Osteocyte (in vitro differentiated cells): ENCODE measurements around the gene RGS12. TPM values are rescaled to one million over a fixed set of nuclear protein-coding genes. Genes with fewer than 3 reads are reported as not detected.

Experiments
- total RNA-seq: library from RNA; stranded (reverse); gene quantifications from 2 replicates; pipeline ENCODE4 v1.2.1, GENCODE V29; 2021

The RGS12 gene
- total RNA-seq, 1 donor from 2014 or later: 32.5 TPM

Other genes with a start within 250 kb of the RGS12 start
- not detected in 2 replicates for gene HTT-AS, start 218.5 kb upstream of the RGS12 start, total RNA-seq
- 44.9 and 51.3 TPM in 2 replicates for gene HTT, start 218.3 kb upstream of the RGS12 start, total RNA-seq
- 0.83 and 1.1 TPM in 2 replicates for gene MSANTD1, start 43.9 kb upstream of the RGS12 start, total RNA-seq
- 0.50 and 0.54 TPM in 2 replicates for gene HGFAC, start 148.9 kb downstream of the RGS12 start, total RNA-seq
- not detected in 2 replicates for gene DOK7, start 170.3 kb downstream of the RGS12 start, total RNA-seq
- gene LRPAP1, start 239.4 kb downstream of the RGS12 start, total RNA-seq: 149 and 153 TPM in 2 replicates